GM18873 (cell line): Measurements from ENCODE around the gene LRRTM2.

Experiments
- ATAC-seq: cut with Tn5 transposase; IDR thresholded peaks from one replicate; pipeline ENCODE4 v1.9.1; 2021; ENCODE audit warnings: mild to moderate bottlenecking, moderate library complexity, moderate number of reproducible peaks; ENCODE audit not compliant: unreplicated experiment, low FRiP score

The LRRTM2 gene

DNA sequence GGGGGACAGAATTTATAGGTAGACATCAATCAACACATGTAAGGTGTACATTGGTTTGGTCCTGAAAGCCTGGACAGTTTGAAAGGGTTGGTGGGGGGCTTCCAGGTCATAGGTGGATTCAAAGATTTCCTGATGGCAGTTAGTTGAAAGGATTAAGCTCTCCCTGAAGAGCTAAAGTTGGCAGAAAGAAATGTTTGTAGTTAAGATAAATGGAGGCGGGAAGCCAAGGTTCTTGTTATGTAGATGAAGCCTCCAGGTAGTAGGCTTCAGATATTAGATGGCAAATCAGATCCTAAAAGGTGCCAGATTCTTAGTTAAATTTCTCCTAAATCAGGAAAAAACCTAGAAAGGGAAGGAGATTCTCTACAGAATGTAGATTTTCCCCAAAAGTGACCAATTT, 9.0 kb upstream of the LRRTM2 start:
- ATAC-seq: no peak

GRCh38 chr5:138883211-138883610, 8.1 kb upstream of the LRRTM2 start:
- ATAC-seq: no peak

GRCh38 chr5:138878437-138879235, 3.5 kb upstream of the LRRTM2 start:
- no peak for ATAC-seq

GRCh38 chr5:138876811-138877210, 1.7 kb upstream of the LRRTM2 start:
- no peak for ATAC-seq

- ATAC-seq: no peak
Observed at GRCh38 chr5:138875946-138876345, 811 bp upstream of the LRRTM2 start.

- no peak for ATAC-seq
Observed at GRCh38 chr5:138875552-138875875, 379 bp upstream of the LRRTM2 start.

- no peak for ATAC-seq
Observed at GRCh38 chr5:138874241-138874640, 894 bp downstream of the LRRTM2 start.

- no peak for ATAC-seq
Observed at GRCh38 chr5:138873466-138874221, 1.5 kb downstream of the LRRTM2 start.

- no peak for ATAC-seq
Observed at GRCh38 chr5:138872841-138873465, 2.2 kb downstream of the LRRTM2 start.

GRCh38 chr5:138870611-138871010, 4.5 kb downstream of the LRRTM2 start:
- no peak for ATAC-seq

GRCh38 chr5:138869763-138870500, 5.2 kb downstream of the LRRTM2 start:
- no peak for ATAC-seq

DNA sequence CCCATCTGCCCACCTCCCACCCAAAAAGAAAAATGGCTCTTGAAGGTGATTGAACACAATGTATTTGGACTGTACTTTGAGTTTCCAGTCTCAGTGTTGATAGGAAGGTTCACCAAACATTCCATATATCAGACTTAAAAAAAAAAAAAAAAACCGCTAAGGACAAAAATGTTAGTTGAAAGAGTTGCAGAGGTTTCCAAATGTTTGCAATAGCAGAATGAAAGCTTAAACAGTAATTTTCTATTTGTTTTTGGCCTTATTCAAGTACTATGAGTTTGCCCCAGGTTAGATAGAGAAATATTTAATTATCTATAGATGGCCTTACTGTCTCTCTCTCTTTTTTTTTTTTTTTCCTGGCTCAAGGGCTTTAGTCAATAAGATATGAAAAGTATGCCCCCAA, 6.1 kb downstream of the LRRTM2 start:
- ATAC-seq: no peak

- no peak for ATAC-seq
Observed at GRCh38 chr5:138867011-138867410, 8.1 kb downstream of the LRRTM2 start.

DNA sequence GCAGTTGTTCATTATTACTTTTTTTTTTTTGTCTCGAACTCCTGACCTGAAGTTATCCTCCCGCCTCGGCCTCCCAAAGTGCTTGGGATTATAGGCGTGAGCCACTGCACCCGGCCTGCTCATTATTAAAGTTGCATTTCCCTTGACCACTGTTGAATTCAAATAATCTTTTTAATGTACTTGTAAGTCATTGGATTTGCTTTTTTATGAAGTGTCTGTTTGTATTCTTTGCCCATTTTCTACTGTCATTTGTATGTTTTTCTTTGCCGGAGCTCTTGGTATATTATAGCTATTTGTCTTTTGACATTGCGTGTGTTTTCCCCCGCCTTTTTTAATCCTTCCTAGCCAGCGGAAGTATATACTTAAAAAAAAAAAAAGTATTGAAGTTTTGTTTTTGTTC, 22.0 kb downstream of the LRRTM2 start:
- ATAC-seq: no peak

GRCh38 chr5:138850865-138851435, 24.2 kb downstream of the LRRTM2 start:
- ATAC-seq: no peak

- no peak for ATAC-seq
Observed at GRCh38 chr5:138849882-138850281, 25.3 kb downstream of the LRRTM2 start.

DNA sequence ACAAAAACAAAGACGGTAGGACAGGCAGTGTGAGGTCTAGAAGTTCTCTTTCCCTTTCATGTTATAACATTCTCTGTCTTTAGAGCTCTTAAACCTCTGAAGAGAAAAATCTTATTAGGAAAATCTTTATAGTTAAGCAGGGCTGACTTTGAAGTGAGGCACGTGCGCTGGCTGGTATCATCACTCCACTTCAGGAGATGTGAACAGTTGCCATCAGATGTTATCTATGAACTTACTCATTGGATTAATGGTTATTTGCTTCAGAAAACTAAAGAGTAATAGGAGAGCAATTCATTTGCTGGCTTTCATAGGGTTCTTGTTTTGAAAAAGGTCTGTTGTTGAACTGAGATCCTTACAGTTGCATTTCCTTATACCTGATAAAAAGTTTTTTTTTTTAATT, 25.7 kb downstream of the LRRTM2 start:
- ATAC-seq: no peak

GRCh38 chr5:138844812-138845513, 30.2 kb downstream of the LRRTM2 start:
- ATAC-seq: no peak

- ATAC-seq: no peak
Observed at GRCh38 chr5:138844125-138844461, 31.0 kb downstream of the LRRTM2 start.
